Measurements from ENCODE around the gene ERICH6B.

Gene ERICH6B

GRCh38 chr13:45508776-45509175 is 106.8 kb downstream of the ERICH6B start:
- Histone ChIP-seq H3K9me3 (ENCODE audit: severe bottlenecking) (no peaks in the 10 kb centered on the region), H3K36me3 (peaks cover 29% of the 10 kb centered on the region), H3K4me3 (ENCODE audit: low read depth, low read length) (no peak overlapping the region), H3K27ac (no peak overlapping the region), H3K27me3 (ENCODE audit: insufficient read depth, low read depth, severe bottlenecking) (no peaks in the 10 kb centered on the region)
- TF ChIP-seq CTCF (IDR thresholded peaks at IDR 0.05; ENCODE audit: low read depth, low read length): no peak
- no peak for DNase-seq

GRCh38 chr13:45506811-45507210 is 108.7 kb downstream of the ERICH6B start:
- no peak overlapping the region for H3K27ac ChIP-seq
- no peak for TF ChIP-seq CTCF (IDR thresholded peaks at IDR 0.05; ENCODE audit: low read depth, low read length)
- no peak overlapping the region for H3K4me3 ChIP-seq (ENCODE audit: low read depth, low read length)
- peaks cover 32% of the 10 kb centered on the region for H3K36me3 ChIP-seq
- DNase-seq: no peak
- H3K27me3 ChIP-seq (ENCODE audit: insufficient read depth, low read depth, severe bottlenecking): no peaks in the 10 kb centered on the region
- no peaks in the 10 kb centered on the region for H3K9me3 ChIP-seq (ENCODE audit: severe bottlenecking)

GRCh38 chr13:45503658-45504057 is 111.9 kb downstream of the ERICH6B start:
- Histone ChIP-seq H3K9me3 (ENCODE audit: severe bottlenecking) (no peaks in the 10 kb centered on the region), H3K4me3 (ENCODE audit: low read depth, low read length) (no peak overlapping the region), H3K36me3 (peaks cover 43% of the 10 kb centered on the region), H3K27ac (no peak overlapping the region), H3K27me3 (ENCODE audit: insufficient read depth, low read depth, severe bottlenecking) (no peaks in the 10 kb centered on the region)
- DNase-seq: no peak
- no peak for TF ChIP-seq CTCF (IDR thresholded peaks at IDR 0.05; ENCODE audit: low read depth, low read length)

GRCh38 chr13:45501175-45501526 is 114.4 kb downstream of the ERICH6B start:
- no peak for TF ChIP-seq CTCF (IDR thresholded peaks at IDR 0.05; ENCODE audit: low read depth, low read length)
- no peaks in the 10 kb centered on the region for H3K27me3 ChIP-seq (ENCODE audit: insufficient read depth, low read depth, severe bottlenecking)
- no peak overlapping the region for H3K4me3 ChIP-seq (ENCODE audit: low read depth, low read length)
- H3K9me3 ChIP-seq (ENCODE audit: severe bottlenecking): no peaks in the 10 kb centered on the region
- H3K36me3 ChIP-seq: peaks cover 43% of the 10 kb centered on the region
- DNase-seq: no peak
- no peak overlapping the region for H3K27ac ChIP-seq

- Histone ChIP-seq H3K36me3 (peaks cover 44% of the 10 kb centered on the region), H3K27me3 (ENCODE audit: insufficient read depth, low read depth, severe bottlenecking) (no peaks in the 10 kb centered on the region), H3K4me3 (ENCODE audit: low read depth, low read length) (no peak overlapping the region), H3K27ac (no peak overlapping the region), H3K9me3 (ENCODE audit: severe bottlenecking) (no peaks in the 10 kb centered on the region)
- no peak for TF ChIP-seq CTCF (IDR thresholded peaks at IDR 0.05; ENCODE audit: low read depth, low read length)
- DNase-seq: no peak
These were observed 114.9 kb downstream of the ERICH6B start for GRCh38 chr13:45500492-45501174.

- Histone ChIP-seq H3K4me3 (ENCODE audit: low read depth, low read length) (no peak overlapping the region), H3K27ac (no peak overlapping the region), H3K9me3 (ENCODE audit: severe bottlenecking) (no peaks in the 10 kb centered on the region), H3K36me3 (peaks cover 30% of the 10 kb centered on the region), H3K27me3 (ENCODE audit: insufficient read depth, low read depth, severe bottlenecking) (no peaks in the 10 kb centered on the region)
- no peak for DNase-seq
- TF ChIP-seq CTCF (IDR thresholded peaks at IDR 0.05; ENCODE audit: low read depth, low read length): no peak
These were observed 118.6 kb downstream of the ERICH6B start for GRCh38 chr13:45496942-45497341.
